GM19238 (cell line): ENCODE results near the gene CHI3L2.
"Not testable (repeated sequence)": the region's sequence is repeated elsewhere in the genome, so short reads cannot be mapped to it uniquely, and the experiment has no call there.

Experiments
- DNase-seq: peaks from one replicate; pipeline ENCODE4 v3.0.0; 2011; ENCODE audit warnings: low spot score; ENCODE audit not compliant: insufficient read length

Gene CHI3L2

GRCh38 chr1:111201275-111202090 is 26.0 kb upstream of the CHI3L2 start:
- no peak for DNase-seq

GRCh38 chr1:111202366-111202706 is 25.2 kb upstream of the CHI3L2 start:
- no peak for DNase-seq

- no peak for DNase-seq
Observed at GRCh38 chr1:111202707-111203623, 24.5 kb upstream of the CHI3L2 start.

- peak; percentile 87 for DNase-seq
Observed at GRCh38 chr1:111203681-111204200, 23.8 kb upstream of the CHI3L2 start.

GRCh38 chr1:111204201-111204982 is 23.1 kb upstream of the CHI3L2 start:
- peak; percentile 70 for DNase-seq

GRCh38 chr1:111204983-111205713 is 22.4 kb upstream of the CHI3L2 start:
- DNase-seq = no peak

- no peak for DNase-seq
Observed at GRCh38 chr1:111205714-111206050, 21.8 kb upstream of the CHI3L2 start.

GRCh38 chr1:111208921-111209320 is 18.6 kb upstream of the CHI3L2 start:
- no peak for DNase-seq

GRCh38 chr1:111209622-111210021 is 17.9 kb upstream of the CHI3L2 start:
- no peak for DNase-seq

GRCh38 chr1:111211921-111212320 is 15.6 kb upstream of the CHI3L2 start:
- no peak for DNase-seq

- DNase-seq = no peak
Observed at GRCh38 chr1:111212634-111213335, 14.7 kb upstream of the CHI3L2 start.

GRCh38 chr1:111213412-111213811 is 14.1 kb upstream of the CHI3L2 start:
- DNase-seq = no peak

- no peak for DNase-seq
Observed at GRCh38 chr1:111214074-111214801, 13.3 kb upstream of the CHI3L2 start.

- no peak for DNase-seq
Observed at GRCh38 chr1:111214884-111215283, 12.6 kb upstream of the CHI3L2 start.

GRCh38 chr1:111215285-111215684 is 12.2 kb upstream of the CHI3L2 start:
- DNase-seq = not testable (repeated sequence)

GRCh38 chr1:111216751-111217150 is 10.8 kb upstream of the CHI3L2 start:
- DNase-seq = no peak

- DNase-seq = no peak
Observed at GRCh38 chr1:111217183-111217910, 10.2 kb upstream of the CHI3L2 start.

- DNase-seq = no peak
Observed at GRCh38 chr1:111218701-111219556, 8.6 kb upstream of the CHI3L2 start.
